ENCODE results near the gene CCDC141. TPM values are rescaled to one million over a fixed set of nuclear protein-coding genes. Genes with fewer than 3 reads are reported as not detected.
"Not testable (repeated sequence)": the region's sequence is repeated elsewhere in the genome, so short reads cannot be mapped to it uniquely, and the experiment has no call there.

CCDC141 gene
- polyA plus RNA-seq (ENCODE audit: insufficient read length in 3 of 3): under 1 TPM; 0.12 to 0.83 (median 0.41) TPM

- no peak for DNase-seq (ENCODE audit: low read depth in 3 of 3, low spot score in 2 of 3)
Observed at GRCh38 chr2:179049546-179050311, at the start of gene CCDC141. TSS of gene CCDC141 (minus strand) at chr2:179050137. CDS start at chr2:179049941, 196 bp downstream.

- DNase-seq (ENCODE audit: low read depth in 3 of 3, low spot score in 2 of 3): no peak
Observed at GRCh38 chr2:179098080-179098689, 48.2 kb upstream of the CCDC141 start.

- no peak for DNase-seq (ENCODE audit: low read depth in 3 of 3, low spot score in 2 of 3)
Observed at GRCh38 chr2:179097131-179097530, 47.2 kb upstream of the CCDC141 start.

- DNase-seq (ENCODE audit: low read depth in 3 of 3, low spot score in 2 of 3): no peak
Observed at GRCh38 chr2:179096090-179096489, 46.2 kb upstream of the CCDC141 start.

- not testable (repeated sequence) for DNase-seq (ENCODE audit: low read depth in 3 of 3, low spot score in 2 of 3)
Observed at GRCh38 chr2:179092912-179093311, 43.0 kb upstream of the CCDC141 start.

- no peak for DNase-seq (ENCODE audit: low read depth in 3 of 3, low spot score in 2 of 3)
Observed at GRCh38 chr2:179082697-179083096, 32.8 kb upstream of the CCDC141 start.

- DNase-seq (ENCODE audit: low read depth in 3 of 3, low spot score in 2 of 3): no peak
Observed at GRCh38 chr2:179081954-179082353, 32.0 kb upstream of the CCDC141 start.

- DNase-seq (ENCODE audit: low read depth in 3 of 3, low spot score in 2 of 3): no peak
Observed at GRCh38 chr2:179072527-179072926, 22.6 kb upstream of the CCDC141 start.

- DNase-seq (ENCODE audit: low read depth in 3 of 3, low spot score in 2 of 3): no peak
Observed at GRCh38 chr2:179071810-179072355, 21.9 kb upstream of the CCDC141 start.

GRCh38 chr2:179070895-179071294 lies 21.0 kb upstream of the CCDC141 start:
- no peak for DNase-seq (ENCODE audit: low read depth in 3 of 3, low spot score in 2 of 3)

GRCh38 chr2:179069685-179070084 lies 19.7 kb upstream of the CCDC141 start:
- no peak for DNase-seq (ENCODE audit: low read depth in 3 of 3, low spot score in 2 of 3)

- no peak for DNase-seq (ENCODE audit: low read depth in 3 of 3, low spot score in 2 of 3)
Observed at GRCh38 chr2:179068991-179069643, 19.2 kb upstream of the CCDC141 start.

GRCh38 chr2:179059026-179059700 lies 9.2 kb upstream of the CCDC141 start:
- no peak for DNase-seq (ENCODE audit: low read depth in 3 of 3, low spot score in 2 of 3)

- no peak for DNase-seq (ENCODE audit: low read depth in 3 of 3, low spot score in 2 of 3)
Observed at GRCh38 chr2:179057737-179058136, 7.8 kb upstream of the CCDC141 start.

GRCh38 chr2:179053568-179053967 lies 3.6 kb upstream of the CCDC141 start:
- DNase-seq (ENCODE audit: low read depth in 3 of 3, low spot score in 2 of 3): not testable (repeated sequence)

GRCh38 chr2:179051250-179051649 lies 1.3 kb upstream of the CCDC141 start:
- DNase-seq (ENCODE audit: low read depth in 3 of 3, low spot score in 2 of 3): no peak

- DNase-seq (ENCODE audit: low read depth in 3 of 3, low spot score in 2 of 3): no peak
Observed at GRCh38 chr2:179050755-179051154, 818 bp upstream of the CCDC141 start.

- no peak for DNase-seq (ENCODE audit: low read depth in 3 of 3, low spot score in 2 of 3)
Observed at GRCh38 chr2:179049203-179049545, 763 bp downstream of the CCDC141 start.

GRCh38 chr2:179048099-179048498 lies 1.8 kb downstream of the CCDC141 start:
- no peak for DNase-seq (ENCODE audit: low read depth in 3 of 3, low spot score in 2 of 3)

GRCh38 chr2:179045602-179046001 lies 4.3 kb downstream of the CCDC141 start:
- not testable (repeated sequence) for DNase-seq (ENCODE audit: low read depth in 3 of 3, low spot score in 2 of 3)

GRCh38 chr2:179044500-179044899 lies 5.4 kb downstream of the CCDC141 start:
- DNase-seq (ENCODE audit: low read depth in 3 of 3, low spot score in 2 of 3): no peak
